H1 (cell line): ENCODE data around the gene MCM3AP. TPM values are rescaled to one million over a fixed set of nuclear protein-coding genes. Genes with fewer than 3 reads are reported as not detected.

ENCODE experiments used
- CTCF ChIA-PET: fragments of 300-600 bp; sonication (Branson Sonifier 250); formaldehyde crosslinking; loops from one replicate; lab custom pipeline; 2021; ENCODE audit not compliant: partially characterized antibody; lab: Charles Lee
- POLR2A ChIA-PET: fragments of 300-600 bp; sonication (Branson Sonifier 250); formaldehyde crosslinking; loops from one replicate; lab custom pipeline; 2021; ENCODE audit warnings: inconsistent platforms; ENCODE audit not compliant: partially characterized antibody; lab: Charles Lee
- DNase-seq, 2 experiments: peaks; one replicate each; pipeline versions ENCODE4 v3.0.0 to v3.0.0-alpha.2; 2010 to 2022; ENCODE audit warnings: low spot score in 2 of 2, low read depth in 1 of 2, mixed read lengths in 1 of 2
- FAIRE-seq: peaks from 2 replicates; lab custom pipeline; 2011; peaks lifted over from hg19 to GRCh38; lab: Jason Lieb, UNC
- H2AFZ ChIP-seq: 2 replicates; pipeline ENCODE4 v1.8.1; 2012; ENCODE audit warnings: low read length, inconsistent platforms
- H2AK5ac ChIP-seq: 2 replicates; pipeline ENCODE4 v1.6.1; 2013; ENCODE audit warnings: low read depth, low read length
- H2BK120ac ChIP-seq: replicated peaks from 2 replicates; pipeline ENCODE3; 2013; ENCODE audit warnings: low read depth, low read length, inconsistent platforms
- H2BK12ac ChIP-seq: 2 replicates; pipeline ENCODE4 v1.6.1; 2013; ENCODE audit warnings: low read depth, low read length
- H2BK15ac ChIP-seq: 2 replicates; pipeline ENCODE4 v1.6.1; 2013; ENCODE audit warnings: low read length
- H2BK20ac ChIP-seq: 2 replicates; pipeline ENCODE4 v1.6.1; 2013; ENCODE audit warnings: low read length
- H2BK5ac ChIP-seq: 2 replicates; pipeline ENCODE4 v1.6.1; 2013; ENCODE audit warnings: low read depth, low read length
- H3K14ac ChIP-seq: 2 replicates; pipeline ENCODE4 v1.6.1; 2013; ENCODE audit warnings: inconsistent platforms; ENCODE audit not compliant: insufficient read length
- H3K18ac ChIP-seq: 2 replicates; pipeline ENCODE4 v1.6.1; 2013; ENCODE audit warnings: low read length; ENCODE audit errors: extremely low read depth
- H3K23ac ChIP-seq: 2 replicates; pipeline ENCODE4 v1.6.1; 2013; ENCODE audit warnings: inconsistent platforms; ENCODE audit not compliant: insufficient read length
- H3K23me2 ChIP-seq: 2 replicates; pipeline ENCODE4 v1.6.1; 2013; ENCODE audit warnings: low read depth, low read length
- H3K27ac ChIP-seq: 2 replicates; pipeline ENCODE4 v1.6.1; 2011; ENCODE audit warnings: low read depth, low read length, inconsistent platforms
- H3K27me3 ChIP-seq, 4 experiments: replicated peaks in 1 of 4; 1 replicate in 1 of 4; 2 replicates in 3 of 4; pipeline versions ENCODE4 v1.6.1 to v1.8.1; 2011 to 2013; ENCODE audit warnings: low read length in 3 of 4, mild to moderate bottlenecking in 3 of 4, inconsistent platforms in 2 of 4, mixed read lengths in 2 of 4, moderate library complexity in 1 of 4; ENCODE audit not compliant: control insufficient read depth in 3 of 4, insufficient read depth in 3 of 4; ENCODE audit errors: extremely low read depth in 1 of 4
- H3K36me3 ChIP-seq, 4 experiments: 2 replicates each; pipeline versions ENCODE4 v1.6.1 to v1.8.1; 2011 to 2013; ENCODE audit warnings: mild to moderate bottlenecking in 4 of 4, low read length in 3 of 4, moderate library complexity in 2 of 4, control low read depth in 1 of 4, inconsistent platforms in 1 of 4; ENCODE audit not compliant: insufficient read depth in 4 of 4, control insufficient read depth in 2 of 4
- H3K4ac ChIP-seq: replicated peaks from 2 replicates; pipeline ENCODE3; 2013; ENCODE audit warnings: low read length, low read depth, mixed read lengths, inconsistent platforms; ENCODE audit not compliant: insufficient read length
- H3K4me1 ChIP-seq, 4 experiments: replicated peaks in 1 of 4; 1 replicate in 1 of 4; 2 replicates in 3 of 4; pipeline versions ENCODE4 v1.6.1 to v1.8.1; 2011 to 2013; ENCODE audit warnings: low read length in 3 of 4, inconsistent platforms in 2 of 4, mixed read lengths in 1 of 4; ENCODE audit not compliant: insufficient read depth in 4 of 4, control insufficient read depth in 3 of 4
- H3K4me2 ChIP-seq, 2 experiments: 2 replicates each; pipeline versions ENCODE4 v1.6.1 to v1.8.1; 2011 to 2013; ENCODE audit warnings: low read depth in 2 of 2, low read length in 2 of 2, control low read depth in 1 of 2, inconsistent platforms in 1 of 2, mild to moderate bottlenecking in 1 of 2; ENCODE audit not compliant: insufficient read depth in 1 of 2
- H3K4me3 ChIP-seq, 4 experiments: fragments of 200-600, 300-600 bp in 1 of 4; sonication (generic), shearing (Covaris generic), sonication (Bioruptor Twin) in 1 of 4; 2 replicates each; pipeline versions ENCODE4 v1.5.1 to v1.8.1; 2011 to 2016; ENCODE audit warnings: low read length in 4 of 4, low read depth in 3 of 4, control low read depth in 2 of 4, inconsistent platforms in 2 of 4, mild to moderate bottlenecking in 2 of 4, mixed read lengths in 1 of 4, moderate library complexity in 1 of 4; ENCODE audit not compliant: insufficient read depth in 2 of 4; ENCODE audit errors: extremely low read depth in 1 of 4
- H3K56ac ChIP-seq: replicated peaks from 2 replicates; pipeline ENCODE3; 2013; ENCODE audit warnings: low read depth, mild to moderate bottlenecking, mixed read lengths, low read length, inconsistent platforms; ENCODE audit not compliant: insufficient read length
- H3K79me1 ChIP-seq: 2 replicates; pipeline ENCODE4 v1.6.1; 2013; ENCODE audit warnings: low read depth, low read length, control low read depth
- H3K79me2 ChIP-seq, 2 experiments: 2 replicates each; pipeline versions ENCODE4 v1.6.1 to v1.8.1; 2012 to 2013; ENCODE audit warnings: low read length in 2 of 2, mild to moderate bottlenecking in 2 of 2, inconsistent platforms in 1 of 2; ENCODE audit not compliant: insufficient read depth in 2 of 2, control insufficient read depth in 1 of 2
- H3K9ac ChIP-seq, 4 experiments: replicated peaks in 1 of 4; 1 replicate in 1 of 4; 2 replicates in 3 of 4; pipeline versions ENCODE4 v1.6.1 to v1.8.1; 2011 to 2013; ENCODE audit warnings: low read depth in 3 of 4, low read length in 3 of 4, control low read depth in 2 of 4, mild to moderate bottlenecking in 2 of 4, moderate library complexity in 2 of 4, inconsistent platforms in 1 of 4; ENCODE audit errors: extremely low read depth in 1 of 4
- H3K9me3 ChIP-seq, 2 experiments: 2 replicates each; pipeline versions ENCODE4 v1.6.1 to v1.8.1; 2012 to 2013; ENCODE audit warnings: mild to moderate bottlenecking in 2 of 2, moderate library complexity in 2 of 2, control low read depth in 1 of 2, inconsistent platforms in 1 of 2, low read depth in 1 of 2, low read length in 1 of 2, mixed read lengths in 1 of 2; ENCODE audit not compliant: insufficient read depth in 2 of 2
- H4K20me1 ChIP-seq, 2 experiments: replicated peaks in 1 of 2; 2 replicates each; pipeline versions ENCODE3 to v1.8.1; 2011 to 2013; ENCODE audit warnings: inconsistent platforms in 2 of 2, low read length in 2 of 2, mild to moderate bottlenecking in 1 of 2; ENCODE audit not compliant: insufficient read depth in 2 of 2, control insufficient read depth in 1 of 2
- H4K5ac ChIP-seq: 2 replicates; pipeline ENCODE4 v1.6.1; 2013; ENCODE audit warnings: low read length, low read depth, mixed read lengths, inconsistent platforms; ENCODE audit not compliant: insufficient read length
- H4K8ac ChIP-seq: 2 replicates; pipeline ENCODE4 v1.8.0; 2013; ENCODE audit warnings: mild to moderate bottlenecking, moderate library complexity, low read length, inconsistent platforms; ENCODE audit not compliant: insufficient read depth; ENCODE audit errors: extremely low read depth
- H4K91ac ChIP-seq: replicated peaks from 2 replicates; pipeline ENCODE3; 2013; ENCODE audit warnings: low read length, mixed read lengths, inconsistent platforms; ENCODE audit not compliant: insufficient read length
- BRCA1 ChIP-seq: IDR thresholded peaks from 2 replicates; pipeline ENCODE4 v1.6.1; 2012; ENCODE audit warnings: low read depth, low read length, improper control_type of control experiment
- GTF2F1 ChIP-seq: IDR thresholded peaks from 2 replicates; pipeline ENCODE4 v1.6.1; 2012; ENCODE audit warnings: low read depth, low read length, improper control_type of control experiment, borderline replicate concordance
- NANOG ChIP-seq: IDR thresholded peaks from 2 replicates; pipeline ENCODE4 v1.6.1; 2011; ENCODE audit warnings: low read length, low read depth, mild to moderate bottlenecking, inconsistent platforms; ENCODE audit not compliant: insufficient read depth, poor library complexity, severe bottlenecking
- TCF12 ChIP-seq: IDR thresholded peaks from 2 replicates; pipeline ENCODE4 v1.6.1; 2011; ENCODE audit warnings: low read depth, mild to moderate bottlenecking, low read length
- WGBS, 2 experiments: shearing (Covaris generic) in 1 of 2; methylation state at CpG; one replicate each; pipeline versions ENCODE4 v1.1.6 to v1.1.7; 2013 to 2015; ENCODE audit warnings: low lambda C conversion rate in 2 of 2, mixed read lengths in 2 of 2, inconsistent platforms in 1 of 2, low coverage in 1 of 2, missing lambda C conversion rate in 1 of 2; ENCODE audit not compliant: insufficient replicate concordance in 2 of 2, insufficient coverage in 1 of 2, insufficient read length in 1 of 2; ENCODE audit errors: extremely low coverage in 1 of 2, missing lambda C conversion rate in 1 of 2; 5-methylcytosine and 5-hydroxymethylcytosine counted together
- polyA plus RNA-seq, 7 experiments: library from polyadenylated mRNA; depleted of rRNA in 3 of 7; stranded (reverse) in 5 of 7; unstranded in 2 of 7; fragments of >200 nt in 5 of 7; fragments of 200-250 nt in 2 of 7; gene quantifications; 1 replicate in 5 of 7; 2 replicates in 1 of 7; 4 replicates in 1 of 7; pipeline versions ENCODE4 v1.2.1 to v1.2.3, GENCODE V29; 2011 to 2013; ENCODE audit warnings: missing spikeins in 2 of 7, mixed read lengths in 2 of 7
- total RNA-seq: library from RNA; stranded (reverse); fragmentation: NEBNext Ultra II Directional; extraction: Animal tissue kit (Norgen Biotek cat#: 25700); gene quantifications from 2 replicates; pipeline ENCODE4 v1.2.1, GENCODE V29; 2021
- TF ChIP-seq, protein P1 (sequence below): IDR thresholded peaks from 2 replicates; pipeline ENCODE4 v1.6.1; 2011; ENCODE audit warnings: low read length, improper control_type of control experiment

Gene MCM3AP
- total and polyA plus RNA-seq, 2 of the 8 experiments (the other 6 are each of a cell fraction or from before 2014, with no cell fraction given) = 37.2 to 119 TPM

DNA sequence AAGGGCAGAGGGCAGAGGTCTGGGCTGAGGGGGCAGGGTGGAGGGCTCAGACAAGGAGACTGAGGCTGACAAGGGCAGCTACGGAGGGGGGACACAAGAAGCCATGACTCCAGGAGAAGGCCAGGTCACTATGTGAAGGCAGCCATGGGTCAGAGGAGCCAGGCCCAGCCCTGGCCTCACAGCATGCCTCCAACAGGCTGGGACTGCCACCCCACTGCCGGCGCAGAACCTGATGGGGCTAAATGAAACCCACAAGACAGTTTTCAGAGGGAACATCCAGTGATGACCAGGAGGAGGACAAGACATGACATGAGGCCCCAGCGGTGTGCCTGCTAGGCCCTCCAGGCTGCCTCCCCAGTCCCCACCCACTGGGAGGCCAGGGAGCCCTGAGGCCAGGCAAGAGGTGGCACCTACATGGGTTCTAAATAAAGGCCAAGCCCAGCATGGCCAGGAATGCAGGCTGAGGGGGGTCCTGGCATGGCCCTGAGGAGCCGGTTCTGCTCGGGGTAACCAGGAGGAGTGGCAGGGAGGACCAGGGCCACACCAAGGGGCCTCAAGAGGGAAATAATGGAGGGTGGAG, 29.6 kb downstream of the MCM3AP start:
- H2AK5ac ChIP-seq = no peak overlapping the region
- H2BK12ac ChIP-seq = no peak overlapping the region
- no peak overlapping the region for H3K56ac ChIP-seq
- DNase-seq = no peak
- H2BK120ac ChIP-seq = no peak overlapping the region
- 96% methylated on average over 4 of the region's 6 CpGs; no CpG with 5 or more reads in 1 of the 2 experiments for WGBS, 2 experiments
- peaks cover 5% of the 10 kb centered on the region in 2 experiments for H4K20me1 ChIP-seq
- no peak overlapping the region for H3K27ac ChIP-seq
- POLR2A ChIA-PET = interaction anchor here (1.2 to 1.5 kb wide), 3 partner anchors 9 to 11 kb away, joined by 3 to 4 read pairs (median 3); no protein-coding TSS in a partner anchor
- H2BK5ac ChIP-seq = no peak overlapping the region
- H3K4me2 ChIP-seq = no peak overlapping the region
- no peak overlapping the region for H3K23ac ChIP-seq
- no peak overlapping the region for H3K4me3 ChIP-seq
- H4K8ac ChIP-seq = no peak overlapping the region
- H4K5ac ChIP-seq = no peak overlapping the region
- no peak overlapping the region for H2AFZ ChIP-seq
- H3K18ac ChIP-seq = no peak overlapping the region
- H3K23me2 ChIP-seq = no peaks in the 10 kb centered on the region
- no peak overlapping the region for H2BK15ac ChIP-seq
- FAIRE-seq = no peak
- peaks cover 29 to 88% (median 61%) of the 10 kb centered on the region in 4 experiments for H3K36me3 ChIP-seq
- no peaks in the 10 kb centered on the region for H3K79me1 ChIP-seq
- H3K79me2 ChIP-seq = no peaks in the 10 kb centered on the region
- no peak overlapping the region for H3K4ac ChIP-seq
- no peak overlapping the region for H2BK20ac ChIP-seq
- H4K91ac ChIP-seq = no peak overlapping the region
- TF ChIP-seq NANOG = no peak
- TF ChIP-seq BRCA1 = no peak
- TF ChIP-seq GTF2F1 = no peak
- TF ChIP-seq TCF12 = no peak
- TF ChIP-seq, protein P1, sequence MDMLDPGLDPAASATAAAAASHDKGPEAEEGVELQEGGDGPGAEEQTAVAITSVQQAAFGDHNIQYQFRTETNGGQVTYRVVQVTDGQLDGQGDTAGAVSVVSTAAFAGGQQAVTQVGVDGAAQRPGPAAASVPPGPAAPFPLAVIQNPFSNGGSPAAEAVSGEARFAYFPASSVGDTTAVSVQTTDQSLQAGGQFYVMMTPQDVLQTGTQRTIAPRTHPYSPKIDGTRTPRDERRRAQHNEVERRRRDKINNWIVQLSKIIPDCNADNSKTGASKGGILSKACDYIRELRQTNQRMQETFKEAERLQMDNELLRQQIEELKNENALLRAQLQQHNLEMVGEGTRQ = no peak
- H3K4me1 ChIP-seq = no peaks in the 10 kb centered on the region
- H3K9ac ChIP-seq = no peak overlapping the region
- H3K27me3 ChIP-seq = no peaks in the 10 kb centered on the region
- no peaks in the 10 kb centered on the region for H3K9me3 ChIP-seq
- CTCF ChIA-PET = interaction anchor here (0.5 to 2.3 kb wide), 6 partner anchors 10 to 104 kb away, joined by 3 to 13 read pairs (median 4); no protein-coding TSS in a partner anchor
- no peak overlapping the region for H3K14ac ChIP-seq
